H1 (cell line): ENCODE data around the gene DCK.

Experiments
- ATF3 ChIP-seq: IDR thresholded peaks from 2 replicates; pipeline ENCODE4 v1.6.1; 2011; ENCODE audit warnings: low read depth, mild to moderate bottlenecking, low read length; ENCODE audit not compliant: insufficient read depth
- CREB1 ChIP-seq: IDR thresholded peaks from 2 replicates; pipeline ENCODE4 v1.6.1; 2012; ENCODE audit warnings: inconsistent platforms
- CTCF ChIP-seq, 3 experiments: IDR thresholded peaks; 1 replicate in 2 of 3; 2 replicates in 1 of 3; pipeline versions ENCODE4 v1.5.1 to v1.6.1; 2011; ENCODE audit warnings: low read length in 3 of 3, mild to moderate bottlenecking in 3 of 3, inconsistent platforms in 2 of 3, low read depth in 1 of 3, moderate library complexity in 1 of 3; ENCODE audit not compliant: insufficient read depth in 1 of 3; ENCODE audit errors: control extremely low read depth in 1 of 3
- EZH2 ChIP-seq: fragments of 200-600 bp; sonication (generic); IDR thresholded peaks from 2 replicates; pipeline ENCODE4 v1.7.1; 2012; ENCODE audit warnings: low read depth, mild to moderate bottlenecking, moderate library complexity, low read length, inconsistent platforms; ENCODE audit not compliant: severe bottlenecking
- HDAC6 ChIP-seq: IDR thresholded peaks from one replicate; pipeline ENCODE4 v1.7.1; 2012; ENCODE audit warnings: low read depth, mild to moderate bottlenecking, inconsistent platforms, low read length, moderate library complexity
- JUN ChIP-seq: IDR thresholded peaks from 2 replicates; pipeline ENCODE4 v1.6.1; 2011; ENCODE audit warnings: low read depth, mild to moderate bottlenecking, improper control_type of control experiment, low read length
- PHF8 ChIP-seq: fragments of 200-600 bp; sonication (generic); conservative IDR thresholded peaks from 2 replicates; pipeline ENCODE4 v1.7.1; 2012; ENCODE audit warnings: low read depth, mild to moderate bottlenecking, inconsistent platforms, low read length, moderate library complexity
- POLR2A ChIP-seq, 2 experiments: IDR thresholded peaks; 1 replicate in 1 of 2; 2 replicates in 1 of 2; pipeline ENCODE4 v1.6.1; 2011; ENCODE audit warnings: low read depth in 2 of 2, low read length in 2 of 2, mild to moderate bottlenecking in 2 of 2; ENCODE audit errors: control extremely low read depth in 1 of 2
- POLR2AphosphoS5 ChIP-seq: IDR thresholded peaks from 2 replicates; pipeline ENCODE4 v1.6.1; 2011; ENCODE audit warnings: low read depth, low read length
- POU5F1 ChIP-seq: IDR thresholded peaks from 2 replicates; pipeline ENCODE4 v1.6.1; 2011; ENCODE audit warnings: low read depth, mild to moderate bottlenecking, low read length, moderate library complexity
- RAD21 ChIP-seq, 2 experiments: IDR thresholded peaks in 1 of 2; conservative IDR thresholded peaks in 1 of 2; 2 replicates each; pipeline ENCODE4 v1.6.1; 2011; ENCODE audit warnings: low read depth in 2 of 2, low read length in 2 of 2, improper control_type of control experiment in 1 of 2, inconsistent platforms in 1 of 2, mild to moderate bottlenecking in 1 of 2, moderate library complexity in 1 of 2
- SIN3A ChIP-seq, 2 experiments: IDR thresholded peaks in 1 of 2; conservative IDR thresholded peaks in 1 of 2; 2 replicates each; pipeline ENCODE4 v1.6.1; 2011 to 2012; ENCODE audit warnings: low read length in 2 of 2, improper control_type of control experiment in 1 of 2, low read depth in 1 of 2, mild to moderate bottlenecking in 1 of 2
- YY1 ChIP-seq: IDR thresholded peaks from 2 replicates; pipeline ENCODE4 v1.6.1; 2011; ENCODE audit warnings: low read depth, mild to moderate bottlenecking, low read length
- TF ChIP-seq, protein P1 (sequence below): IDR thresholded peaks from 2 replicates; pipeline ENCODE4 v1.6.1; 2012; ENCODE audit warnings: low read length, inconsistent platforms

- TF ChIP-seq RAD21 (IDR thresholded peaks at IDR 0.05 in 1 of 2, conservative IDR thresholded peaks at IDR 0.05 in 1 of 2; ENCODE audit: low read depth in 2 of 2, low read length in 2 of 2) (no peak), CTCF (IDR thresholded peaks at IDR 0.05; ENCODE audit: control extremely low read depth in 1 of 3, insufficient read depth in 1 of 3, low read depth in 1 of 3, low read length in 3 of 3) (no peak), ATF3 (no peak), EZH2 (no peak), POLR2A (IDR thresholded peaks at IDR 0.05; ENCODE audit: control extremely low read depth in 1 of 2, low read depth in 2 of 2, low read length in 2 of 2) (no peak), POU5F1 (no peak), JUN (no peak), CREB1 (no peak), YY1 (no peak), POLR2AphosphoS5 (no peak), SIN3A (conservative IDR thresholded peaks at IDR 0.05 in 1 of 2, IDR thresholded peaks at IDR 0.05 in 1 of 2; ENCODE audit: low read depth in 1 of 2, low read length in 2 of 2) (no peak), HDAC6 (no peak), PHF8 (no peak)
- TF ChIP-seq, protein P1, sequence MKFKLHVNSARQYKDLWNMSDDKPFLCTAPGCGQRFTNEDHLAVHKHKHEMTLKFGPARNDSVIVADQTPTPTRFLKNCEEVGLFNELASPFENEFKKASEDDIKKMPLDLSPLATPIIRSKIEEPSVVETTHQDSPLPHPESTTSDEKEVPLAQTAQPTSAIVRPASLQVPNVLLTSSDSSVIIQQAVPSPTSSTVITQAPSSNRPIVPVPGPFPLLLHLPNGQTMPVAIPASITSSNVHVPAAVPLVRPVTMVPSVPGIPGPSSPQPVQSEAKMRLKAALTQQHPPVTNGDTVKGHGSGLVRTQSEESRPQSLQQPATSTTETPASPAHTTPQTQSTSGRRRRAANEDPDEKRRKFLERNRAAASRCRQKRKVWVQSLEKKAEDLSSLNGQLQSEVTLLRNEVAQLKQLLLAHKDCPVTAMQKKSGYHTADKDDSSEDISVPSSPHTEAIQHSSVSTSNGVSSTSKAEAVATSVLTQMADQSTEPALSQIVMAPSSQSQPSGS, result no peak
These were observed 9.3 kb upstream of the DCK start for GRCh38 chr4:70984106-70984505.
